Activated gamma-delta T cell (primary cell): ENCODE measurements around the gene STAT1.
"Not testable (repeated sequence)": the region's sequence is repeated elsewhere in the genome, so short reads cannot be mapped to it uniquely, and the experiment has no call there.

Experiments
- DNase-seq: peaks from one replicate; lab custom pipeline; 2025; lab: John Stamatoyannopoulos, UW

The STAT1 gene

GRCh38 chr2:191006997-191007783, 6.8 kb downstream of the STAT1 start:
- DNase-seq: no peak

- DNase-seq: no peak
These were observed 7.7 kb downstream of the STAT1 start for GRCh38 chr2:191006297-191006696.

GRCh38 chr2:191003405-191004309, 10.3 kb downstream of the STAT1 start:
- no peak for DNase-seq

DNA sequence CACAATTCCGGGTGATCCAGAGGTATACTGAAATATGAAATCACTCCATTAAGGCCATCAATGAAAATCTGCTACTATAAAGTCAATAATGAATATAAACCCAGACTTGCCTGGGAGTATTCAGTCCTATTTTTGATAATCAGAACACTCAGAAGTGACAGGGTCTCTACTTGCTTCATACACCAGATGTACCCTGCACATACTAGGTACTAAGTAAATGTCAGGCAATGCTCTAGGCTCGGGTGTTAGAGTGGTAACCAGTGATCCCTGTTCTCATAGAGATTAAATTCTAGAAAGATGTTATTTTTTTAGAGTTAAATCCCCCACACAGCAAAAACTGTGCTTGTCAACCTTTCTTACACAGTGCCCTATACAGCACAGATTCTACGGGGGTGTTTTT, 12.3 kb downstream of the STAT1 start:
- DNase-seq: no peak

DNA sequence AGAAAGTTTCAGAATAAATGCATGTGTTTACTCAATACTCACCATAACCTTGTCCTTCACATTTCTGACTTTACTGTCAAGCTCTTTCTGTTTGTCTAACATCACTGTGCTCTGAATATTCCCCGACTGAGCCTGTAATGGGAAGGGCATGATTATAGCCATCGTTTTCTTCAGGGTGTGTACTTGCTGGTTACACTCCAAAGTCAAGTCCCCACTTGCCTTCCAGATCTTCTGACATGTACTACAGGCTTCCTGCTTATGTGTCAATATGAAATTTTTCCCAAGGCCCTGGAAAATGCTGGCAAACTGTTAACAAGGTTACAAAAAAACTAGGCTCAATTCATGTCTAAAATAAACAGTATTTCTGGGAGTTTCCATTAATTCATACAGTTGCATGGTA, 12.9 kb downstream of the STAT1 start:
- no peak for DNase-seq

GRCh38 chr2:190999949-191000665, 13.9 kb downstream of the STAT1 start:
- DNase-seq: no peak

- no peak for DNase-seq
These were observed 14.9 kb downstream of the STAT1 start for GRCh38 chr2:190999058-190999457.

GRCh38 chr2:190997526-190998113, 16.4 kb downstream of the STAT1 start:
- no peak for DNase-seq

DNA sequence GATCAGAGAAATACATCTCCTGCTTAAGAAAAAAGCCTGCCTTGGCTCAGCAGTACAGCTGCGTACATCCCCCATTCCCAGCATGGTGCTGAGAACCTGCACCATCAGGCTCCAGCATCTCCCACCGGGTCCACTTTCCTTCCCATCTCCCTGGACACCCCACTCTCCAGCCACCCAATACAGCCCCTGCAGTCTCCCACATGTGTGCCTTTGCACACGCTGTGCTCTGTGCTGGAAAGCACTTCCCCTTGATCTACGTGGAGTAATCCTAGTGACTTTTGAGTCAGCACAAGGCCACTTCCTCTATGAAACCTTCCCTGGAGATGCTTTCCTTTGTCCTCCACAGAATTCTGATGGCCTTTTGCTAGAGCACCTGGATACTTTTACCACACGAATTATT, 17.0 kb downstream of the STAT1 start:
- no peak for DNase-seq

DNA sequence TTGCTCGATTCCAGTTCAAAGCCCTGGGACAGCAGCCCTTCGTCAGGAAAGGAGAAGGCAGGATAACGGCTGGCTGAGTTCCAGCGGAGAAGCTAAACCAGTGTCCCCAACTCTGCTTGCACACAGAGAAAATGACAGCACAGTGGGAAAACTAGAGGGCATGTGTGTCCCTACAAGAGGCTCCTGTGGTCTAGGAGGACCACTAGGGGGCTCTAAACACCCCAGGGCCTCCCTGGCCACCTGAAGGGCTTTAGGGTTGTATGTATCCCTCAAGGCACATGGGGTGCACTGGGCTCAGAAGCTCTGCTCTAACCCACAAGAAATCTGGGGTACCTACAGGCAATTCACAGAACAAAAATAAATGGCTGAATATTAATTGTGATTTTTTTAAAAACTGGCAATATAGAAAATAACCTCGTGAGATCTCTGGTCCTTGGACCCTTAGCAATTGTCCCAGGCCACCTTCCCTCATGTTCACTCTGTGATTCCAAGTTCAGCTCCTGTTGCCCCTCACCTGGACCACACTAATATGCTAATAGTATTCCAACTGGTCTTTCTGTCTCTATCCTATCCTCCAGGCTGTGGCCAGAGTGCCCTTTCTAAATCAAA, 17.5 kb downstream of the STAT1 start:
- DNase-seq: no peak

DNA sequence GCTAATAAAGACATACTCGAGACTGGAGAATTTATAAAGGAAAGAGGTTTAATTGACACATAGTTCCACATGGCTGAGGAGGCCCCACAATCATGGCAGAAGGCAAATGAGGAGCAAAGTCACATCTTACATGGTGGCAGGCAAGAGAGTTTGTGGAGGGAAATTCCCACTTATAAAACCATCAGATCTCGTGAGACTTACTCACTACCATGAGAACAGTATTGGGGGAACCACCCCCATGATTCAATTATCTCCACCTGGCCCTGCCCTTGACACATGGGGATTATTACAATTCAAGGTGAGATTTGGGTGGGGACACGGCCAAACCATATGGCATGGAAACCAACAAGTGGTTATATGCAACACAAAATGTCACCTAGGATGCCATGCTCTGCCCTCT, 18.7 kb downstream of the STAT1 start:
- not testable (repeated sequence) for DNase-seq

- no peak for DNase-seq
These were observed 19.8 kb downstream of the STAT1 start for GRCh38 chr2:190994148-190994547.

DNA sequence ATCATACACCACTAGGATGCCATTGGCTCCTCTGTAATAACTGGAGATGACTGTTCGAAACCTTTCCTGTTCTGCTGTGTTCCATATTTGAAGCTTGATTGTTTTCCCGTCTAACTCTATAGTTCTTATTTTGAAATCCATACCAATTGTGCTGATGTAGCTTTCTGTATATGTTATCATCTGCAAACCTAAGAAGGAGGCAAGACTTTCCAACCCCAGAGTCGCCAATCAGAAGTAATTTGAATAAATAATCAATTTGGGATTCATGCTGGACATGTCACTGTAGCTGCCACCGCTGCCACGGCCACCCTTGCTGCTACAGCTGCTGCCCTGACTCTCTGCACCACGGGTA, 20.7 kb downstream of the STAT1 start:
- DNase-seq: no peak

DNA sequence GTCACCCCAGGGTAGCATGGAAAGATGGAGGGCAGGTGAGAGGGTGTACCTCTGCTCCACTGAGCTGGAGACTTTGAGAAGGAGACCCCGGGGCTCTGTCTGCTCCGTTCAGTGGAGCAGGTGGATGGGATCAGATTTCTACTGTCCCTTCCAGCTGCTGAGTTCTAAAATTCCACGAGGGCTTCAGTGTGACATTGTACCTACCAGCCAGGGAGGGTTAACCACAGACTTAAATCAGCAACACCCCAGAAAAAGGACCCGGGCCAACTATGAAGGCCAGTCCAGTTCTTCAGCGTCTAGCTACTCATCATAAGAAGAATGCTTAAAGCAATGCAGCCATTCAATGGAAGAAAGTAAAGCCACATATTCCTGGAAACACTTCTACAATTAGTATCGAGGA, 23.8 kb downstream of the STAT1 start:
- no peak for DNase-seq

- no peak for DNase-seq
These were observed 25.1 kb downstream of the STAT1 start for GRCh38 chr2:190988910-190989309.

DNA sequence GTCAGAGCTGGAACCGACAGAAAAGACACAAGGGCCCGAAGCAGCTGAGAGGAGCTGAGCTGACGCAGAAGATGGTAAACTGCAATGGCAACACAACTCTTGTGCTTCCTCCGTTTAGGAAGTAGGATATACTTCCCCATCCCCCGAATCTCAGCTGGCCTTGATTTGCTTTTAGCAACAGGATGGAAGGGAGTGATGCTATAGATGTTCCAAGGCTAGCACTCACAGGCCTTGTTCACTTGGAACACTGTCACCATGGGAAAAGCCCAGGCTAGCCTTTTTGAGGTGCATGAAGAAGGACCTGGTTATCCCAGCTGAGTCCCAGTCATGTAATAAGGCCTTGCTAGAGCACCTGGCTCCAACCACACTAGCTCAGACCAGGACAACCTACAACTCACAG, 26.0 kb downstream of the STAT1 start:
- no peak for DNase-seq

DNA sequence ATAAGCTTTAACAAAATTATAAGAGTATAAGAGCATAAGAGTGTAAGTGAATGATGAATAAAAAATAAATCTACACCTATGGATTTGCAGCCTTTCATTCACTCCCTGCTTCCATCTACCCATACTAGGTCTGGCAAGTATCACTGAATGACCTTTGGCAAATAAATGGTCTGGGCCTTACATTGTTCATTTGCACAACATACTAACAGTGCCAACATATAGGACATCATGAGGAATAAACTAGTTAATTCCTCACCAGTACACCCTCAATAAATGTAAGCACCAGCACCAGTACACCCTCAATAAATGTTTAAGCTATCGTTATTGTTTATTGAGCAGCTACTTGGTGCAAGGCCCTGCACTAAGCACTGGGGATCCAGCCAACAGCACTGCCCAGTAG, 26.9 kb downstream of the STAT1 start:
- no peak for DNase-seq

GRCh38 chr2:190986221-190986953, 27.6 kb downstream of the STAT1 start:
- DNase-seq: no peak

DNA sequence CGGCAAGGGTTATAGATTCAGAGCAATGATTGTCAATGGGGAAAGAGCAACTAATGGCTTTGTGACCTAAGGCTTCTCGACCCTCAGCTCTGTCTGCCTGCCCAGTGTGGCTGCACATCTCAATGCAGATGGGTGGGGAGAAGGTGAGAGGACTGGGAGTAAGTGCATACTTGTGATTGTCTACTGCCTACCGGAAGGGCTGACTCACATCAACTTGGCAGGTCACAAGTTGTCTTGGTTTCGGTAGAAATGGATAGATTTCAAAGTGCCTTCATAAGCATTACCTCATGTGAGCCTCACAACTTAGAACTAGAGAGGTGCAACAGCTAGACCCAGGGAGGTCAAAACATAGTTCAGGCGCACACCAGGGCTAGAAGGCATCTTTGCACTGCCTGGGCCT, 29.4 kb downstream of the STAT1 start:
- no peak for DNase-seq

GRCh38 chr2:190982262-190983034, 31.5 kb downstream of the STAT1 start:
- DNase-seq: no peak
